ENCODE results near the gene ORM1. TPM values are rescaled to one million over a fixed set of nuclear protein-coding genes. Genes with fewer than 3 reads are reported as not detected.

The ORM1 gene
- total RNA-seq, 4 donors from 2014 or later, result 59.2 TPM; not detected in 3

- no peak overlapping the region for H3K27ac ChIP-seq
- TF ChIP-seq EP300 (IDR thresholded peaks at IDR 0.05) (no peak), POLR2AphosphoS5 (IDR thresholded peaks at IDR 0.05) (no peak), CTCF (IDR thresholded peaks at IDR 0.05) (no peak), POLR2A (IDR thresholded peaks at IDR 0.05) (no peak)
- 82% methylated on average over 10 of the region's 10 CpGs for WGBS
- no peaks in the 10 kb centered on the region for H3K9me3 ChIP-seq
- DNase-seq (ENCODE audit: low spot score in 2 of 2), result no peak
- H3K36me3 ChIP-seq, result peaks cover 53% of the 10 kb centered on the region
- H3K27me3 ChIP-seq, result no peaks in the 10 kb centered on the region
- no peaks in the 10 kb centered on the region for H3K4me1 ChIP-seq
- no peak overlapping the region for H3K4me3 ChIP-seq
Observed at GRCh38 chr9:114336157-114336556, 13.3 kb downstream of the ORM1 start.

- 92% methylated on average over 16 of the region's 23 CpGs for WGBS
- TF ChIP-seq POLR2AphosphoS5 (IDR thresholded peaks at IDR 0.05) (no peak), EP300 (IDR thresholded peaks at IDR 0.05) (no peak), POLR2A (IDR thresholded peaks at IDR 0.05) (no peak), CTCF (IDR thresholded peaks at IDR 0.05) (no peak)
- no peak for DNase-seq (ENCODE audit: low spot score in 2 of 2)
Observed at GRCh38 chr9:114336699-114337395, 13.9 kb downstream of the ORM1 start.

GRCh38 chr9:114338187-114338586 is 15.3 kb downstream of the ORM1 start:
- DNase-seq (ENCODE audit: low spot score in 2 of 2), result no peak
- H3K4me1 ChIP-seq, result no peaks in the 10 kb centered on the region
- H3K27ac ChIP-seq, result no peak overlapping the region
- peaks cover 74% of the 10 kb centered on the region for H3K36me3 ChIP-seq
- no peaks in the 10 kb centered on the region for H3K9me3 ChIP-seq
- TF ChIP-seq POLR2A (IDR thresholded peaks at IDR 0.05), result no peak
- TF ChIP-seq CTCF (IDR thresholded peaks at IDR 0.05), result no peak
- no peak for TF ChIP-seq EP300 (IDR thresholded peaks at IDR 0.05)
- TF ChIP-seq POLR2AphosphoS5 (IDR thresholded peaks at IDR 0.05), result no peak
- no peak overlapping the region for H3K4me3 ChIP-seq
- H3K27me3 ChIP-seq, result no peaks in the 10 kb centered on the region
- 86% methylated on average over 2 of the region's 2 CpGs for WGBS

More at GRCh38 chr9:114336699-114337395, 13.9 kb downstream of the ORM1 start:
- no peak overlapping the region for H3K27ac ChIP-seq
- no peaks in the 10 kb centered on the region for H3K9me3 ChIP-seq
- no peaks in the 10 kb centered on the region for H3K4me1 ChIP-seq
- no peaks in the 10 kb centered on the region for H3K27me3 ChIP-seq
- H3K4me3 ChIP-seq, result no peak overlapping the region
- peaks cover 60% of the 10 kb centered on the region for H3K36me3 ChIP-seq

- WGBS, result 91% methylated on average over 14 of the region's 16 CpGs
Observed at GRCh38 chr9:114339130-114339908, 16.4 kb downstream of the ORM1 start.

More at GRCh38 chr9:114339130-114339908, 16.4 kb downstream of the ORM1 start:
- Histone ChIP-seq H3K27me3 (no peaks in the 10 kb centered on the region), H3K27ac (no peak overlapping the region), H3K4me1 (no peaks in the 10 kb centered on the region), H3K36me3 (peaks cover 84% of the 10 kb centered on the region), H3K9me3 (no peaks in the 10 kb centered on the region), H3K4me3 (no peak overlapping the region)
- no peak for TF ChIP-seq POLR2A (IDR thresholded peaks at IDR 0.05)
- TF ChIP-seq CTCF (IDR thresholded peaks at IDR 0.05), result peak; percentile 30 to 64
- DNase-seq (ENCODE audit: low spot score in 2 of 2), result no peak
